ENCODE results near the gene ATP9B. TPM values are rescaled to one million over a fixed set of nuclear protein-coding genes. Genes with fewer than 3 reads are reported as not detected.
A peak's percentile ranks its signal among the peaks of the same experiment; 100 is the strongest.

Gene ATP9B
- total RNA-seq (2014; rRNA removed; shearing (Covaris generic); ENCODE audit: low replicate concordance), result 6.1 and 11.7 TPM in 2 replicates

- no peaks in the 10 kb centered on the region for H3K9me3 ChIP-seq
- DNase-seq, result peak; percentile 88
- H3K27me3 ChIP-seq, result no peaks in the 10 kb centered on the region
- H3K4me3 ChIP-seq, result peak within 1 kb of the TSS; percentile 70
- H3K36me3 ChIP-seq, result no peaks in the 10 kb centered on the region
Measured at GRCh38 chr18:79068937-79069716, at the start of gene ATP9B. TSS of gene ATP9B (plus strand) at chr18:79069394. CDS start at chr18:79069411, 17 bp downstream.

DNA sequence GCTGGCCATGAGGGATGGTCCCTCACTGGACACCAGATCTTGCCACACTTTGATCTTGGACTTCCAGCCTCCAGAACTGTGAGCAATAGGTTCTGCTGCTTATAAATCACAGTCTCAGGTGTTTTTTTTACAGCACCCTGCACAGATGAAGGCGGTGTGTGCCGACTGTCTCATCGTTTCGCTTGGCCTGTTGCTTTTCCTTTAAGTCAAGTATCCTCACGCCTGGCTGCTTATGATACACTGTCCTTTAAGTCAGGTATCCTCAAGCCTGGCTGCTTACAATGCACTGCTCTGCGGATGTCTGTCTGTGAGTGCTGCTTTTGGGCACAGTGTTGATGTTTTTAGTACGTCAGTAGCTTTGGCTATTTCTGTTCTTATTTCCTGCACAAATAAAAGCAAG lies 49.3 kb upstream of the ATP9B start:
- H3K4me3 ChIP-seq, result no peak overlapping the region
- no peak for DNase-seq
- no peaks in the 10 kb centered on the region for H3K27me3 ChIP-seq
- no peaks in the 10 kb centered on the region for H3K9me3 ChIP-seq
- H3K36me3 ChIP-seq, result no peaks in the 10 kb centered on the region

GRCh38 chr18:79022603-79023002 lies 46.6 kb upstream of the ATP9B start:
- Histone ChIP-seq H3K4me3 (no peak overlapping the region), H3K27me3 (no peaks in the 10 kb centered on the region), H3K9me3 (no peaks in the 10 kb centered on the region), H3K36me3 (no peaks in the 10 kb centered on the region)
- DNase-seq, result no peak

DNA sequence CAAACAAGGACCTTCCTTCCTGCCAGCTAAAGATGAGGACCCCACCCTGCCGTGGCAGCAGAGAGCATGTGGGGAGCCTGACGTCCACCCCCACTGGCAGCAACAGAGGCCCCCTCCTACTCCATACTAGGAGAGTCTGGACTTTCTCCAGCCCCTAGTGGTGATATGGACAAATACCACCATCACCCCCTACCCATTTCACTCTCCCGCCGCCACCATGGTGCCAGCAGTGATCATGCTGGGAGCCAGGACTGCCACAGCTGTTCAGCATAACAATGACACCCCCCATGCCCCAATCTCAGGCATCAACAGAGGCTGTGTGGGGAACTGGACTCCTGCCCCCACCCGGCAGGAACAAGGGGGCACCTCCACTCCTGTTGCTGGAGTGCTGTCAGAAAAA lies 42.7 kb upstream of the ATP9B start:
- H3K36me3 ChIP-seq, result no peaks in the 10 kb centered on the region
- no peak for DNase-seq
- no peaks in the 10 kb centered on the region for H3K27me3 ChIP-seq
- H3K9me3 ChIP-seq, result no peaks in the 10 kb centered on the region; the same call in 1 of the 2 replicates
- no peak overlapping the region for H3K4me3 ChIP-seq

DNA sequence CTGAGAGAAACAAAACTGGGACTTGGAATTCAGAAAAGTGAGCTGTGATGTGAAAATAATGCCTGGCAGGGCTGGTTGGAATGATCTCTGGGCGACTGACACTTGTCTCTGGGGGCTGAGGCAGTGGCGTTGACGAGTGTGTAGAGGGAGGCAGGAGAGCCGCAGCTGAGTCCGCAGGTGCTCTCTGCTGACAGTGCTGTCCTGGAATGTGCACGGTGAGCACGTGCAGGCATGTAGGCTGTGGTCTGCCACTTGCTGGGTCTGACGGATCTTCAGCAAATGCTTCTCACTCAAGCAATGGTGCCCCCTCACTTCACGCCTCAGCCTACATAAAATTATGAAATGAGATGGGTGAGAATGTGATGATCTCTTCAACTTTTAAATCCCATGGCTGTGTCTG lies 38.5 kb upstream of the ATP9B start:
- Histone ChIP-seq H3K9me3 (no peaks in the 10 kb centered on the region; the same call in 1 of the 2 replicates), H3K4me3 (no peak overlapping the region), H3K27me3 (no peaks in the 10 kb centered on the region), H3K36me3 (no peaks in the 10 kb centered on the region)
- no peak for DNase-seq

GRCh38 chr18:79042276-79042675 lies 26.9 kb upstream of the ATP9B start:
- Histone ChIP-seq H3K36me3 (no peaks in the 10 kb centered on the region), H3K9me3 (no peaks in the 10 kb centered on the region), H3K27me3 (no peaks in the 10 kb centered on the region), H3K4me3 (no peak overlapping the region)
- no peak for DNase-seq

- no peak overlapping the region for H3K4me3 ChIP-seq
- no peaks in the 10 kb centered on the region for H3K9me3 ChIP-seq
- H3K36me3 ChIP-seq, result no peaks in the 10 kb centered on the region
- no peak for DNase-seq
- H3K27me3 ChIP-seq, result no peaks in the 10 kb centered on the region
Measured at GRCh38 chr18:79043288-79043687, 25.9 kb upstream of the ATP9B start.

DNA sequence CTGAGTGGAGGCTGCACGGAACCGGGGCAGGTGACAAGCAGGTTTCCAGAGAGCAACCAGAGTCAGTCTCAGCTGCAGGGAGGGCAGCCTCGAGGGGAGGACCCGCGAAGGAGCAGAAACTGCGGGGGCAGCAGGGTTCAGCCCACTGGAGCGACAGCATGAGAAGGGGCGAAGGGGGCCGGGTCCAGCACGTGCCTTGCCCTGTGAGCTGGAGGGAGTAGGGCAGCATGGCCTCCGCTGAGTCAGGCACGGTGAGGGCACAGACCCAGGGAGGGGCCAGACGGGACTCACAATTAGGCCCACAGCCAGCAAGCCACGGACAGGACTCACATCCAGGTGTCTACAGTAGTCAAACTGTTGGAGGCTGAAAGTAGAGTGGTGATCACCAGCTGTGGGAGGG lies 22.7 kb upstream of the ATP9B start:
- Histone ChIP-seq H3K27me3 (no peaks in the 10 kb centered on the region), H3K4me3 (no peak overlapping the region), H3K36me3 (no peaks in the 10 kb centered on the region), H3K9me3 (no peaks in the 10 kb centered on the region)
- no peak for DNase-seq

GRCh38 chr18:79047556-79048244 lies 21.5 kb upstream of the ATP9B start:
- Histone ChIP-seq H3K27me3 (no peaks in the 10 kb centered on the region), H3K9me3 (no peaks in the 10 kb centered on the region)
- peak; percentile 21 for DNase-seq

GRCh38 chr18:79048245-79048632 lies 21.0 kb upstream of the ATP9B start:
- Histone ChIP-seq H3K9me3 (no peaks in the 10 kb centered on the region), H3K27me3 (no peaks in the 10 kb centered on the region), H3K36me3 (no peaks in the 10 kb centered on the region), H3K4me3 (no peak overlapping the region)
- no peak for DNase-seq

More at GRCh38 chr18:79047556-79048244, 21.5 kb upstream of the ATP9B start:
- Histone ChIP-seq H3K36me3 (no peaks in the 10 kb centered on the region), H3K4me3 (no peak overlapping the region)

DNA sequence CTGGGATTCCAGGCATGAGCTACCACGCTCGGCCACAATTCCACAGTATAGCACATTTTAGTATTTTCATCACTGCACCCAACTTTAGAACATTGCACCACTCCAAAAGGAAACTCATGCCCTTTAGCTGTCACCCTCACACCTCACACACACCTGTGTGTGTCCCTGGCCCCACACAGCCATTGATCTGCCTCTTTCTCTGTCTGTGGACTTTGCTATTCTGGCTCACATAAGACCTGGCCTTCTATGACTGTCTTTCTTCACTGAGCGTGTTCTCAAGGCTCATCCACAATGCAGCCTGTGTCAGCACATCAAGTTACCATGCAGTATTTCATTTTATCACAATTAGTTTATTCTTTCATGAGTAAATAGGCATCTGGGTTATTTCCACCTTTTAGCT lies 19.7 kb upstream of the ATP9B start:
- Histone ChIP-seq H3K9me3 (no peaks in the 10 kb centered on the region), H3K27me3 (no peaks in the 10 kb centered on the region), H3K36me3 (no peaks in the 10 kb centered on the region), H3K4me3 (no peak overlapping the region)
- DNase-seq, result no peak

DNA sequence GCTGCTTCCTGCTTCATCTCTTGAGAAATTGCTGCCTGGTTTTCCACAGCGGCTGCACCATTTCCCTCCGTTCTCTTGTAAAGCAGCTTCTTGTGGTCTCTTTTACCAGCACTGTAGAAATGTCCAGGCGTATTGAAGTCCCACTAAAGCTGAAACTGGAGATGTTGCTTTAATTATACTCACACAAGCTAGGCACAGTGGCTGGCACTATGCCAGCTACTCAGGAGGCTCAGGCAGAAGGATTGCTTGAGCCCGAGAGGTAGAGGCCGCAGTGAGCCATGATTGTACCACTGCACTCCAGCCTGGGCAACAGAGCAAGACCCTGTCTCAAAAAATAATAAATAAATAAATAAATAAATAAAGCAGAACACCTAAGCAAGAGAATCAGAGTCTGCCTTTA lies 19.2 kb upstream of the ATP9B start:
- no peak overlapping the region for H3K4me3 ChIP-seq
- no peaks in the 10 kb centered on the region for H3K9me3 ChIP-seq
- no peaks in the 10 kb centered on the region for H3K27me3 ChIP-seq
- DNase-seq, result no peak
- no peaks in the 10 kb centered on the region for H3K36me3 ChIP-seq

DNA sequence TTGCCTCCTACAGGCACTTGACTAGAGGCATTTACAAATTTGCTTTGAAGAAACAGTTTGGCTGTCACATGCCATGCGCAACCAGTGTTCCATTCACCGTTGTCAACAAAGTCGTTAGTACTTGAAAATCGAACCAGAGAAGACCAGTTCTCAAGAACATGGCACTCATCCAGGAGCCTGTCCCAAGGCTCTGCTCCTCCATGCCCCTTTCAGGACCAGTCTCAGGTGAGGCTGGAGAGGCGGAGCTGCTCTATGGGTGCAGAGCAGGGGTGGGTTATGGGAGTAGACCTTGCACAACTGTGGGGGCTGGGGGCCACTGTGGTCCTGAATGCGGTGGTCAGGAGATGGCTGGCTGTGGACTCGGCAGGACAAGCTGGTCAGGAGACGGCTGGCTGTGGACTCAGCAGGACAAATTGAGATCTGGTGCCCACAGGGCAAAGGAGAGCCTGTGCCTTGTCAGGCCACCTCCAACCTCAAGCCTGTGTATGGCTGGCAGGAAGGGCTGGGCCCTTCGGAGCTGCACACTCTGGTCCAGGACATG lies 12.3 kb upstream of the ATP9B start:
- Histone ChIP-seq H3K9me3 (no peaks in the 10 kb centered on the region), H3K4me3 (no peak overlapping the region), H3K27me3 (no peaks in the 10 kb centered on the region), H3K36me3 (no peaks in the 10 kb centered on the region)
- DNase-seq, result no peak

DNA sequence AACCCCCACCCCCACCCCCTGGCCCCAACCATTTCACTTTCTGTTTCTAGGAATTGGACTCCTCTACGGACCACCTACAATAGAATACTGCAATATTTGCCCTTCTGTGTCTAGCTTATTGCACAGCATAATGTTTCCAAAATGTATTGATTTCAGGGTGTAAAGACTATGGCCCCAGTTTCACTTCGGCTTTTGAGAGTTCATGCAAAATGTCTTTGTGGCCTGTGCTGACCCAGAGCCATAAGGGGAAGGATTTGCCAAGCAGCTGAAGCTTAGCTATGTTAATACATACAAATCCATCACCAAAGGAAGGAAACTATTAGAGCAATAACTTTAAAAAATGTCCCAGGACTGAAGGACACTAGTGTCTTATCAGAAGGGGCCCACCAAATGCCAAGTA lies 11.2 kb upstream of the ATP9B start:
- Histone ChIP-seq H3K36me3 (no peaks in the 10 kb centered on the region), H3K9me3 (no peaks in the 10 kb centered on the region), H3K4me3 (no peak overlapping the region), H3K27me3 (no peaks in the 10 kb centered on the region)
- no peak for DNase-seq

DNA sequence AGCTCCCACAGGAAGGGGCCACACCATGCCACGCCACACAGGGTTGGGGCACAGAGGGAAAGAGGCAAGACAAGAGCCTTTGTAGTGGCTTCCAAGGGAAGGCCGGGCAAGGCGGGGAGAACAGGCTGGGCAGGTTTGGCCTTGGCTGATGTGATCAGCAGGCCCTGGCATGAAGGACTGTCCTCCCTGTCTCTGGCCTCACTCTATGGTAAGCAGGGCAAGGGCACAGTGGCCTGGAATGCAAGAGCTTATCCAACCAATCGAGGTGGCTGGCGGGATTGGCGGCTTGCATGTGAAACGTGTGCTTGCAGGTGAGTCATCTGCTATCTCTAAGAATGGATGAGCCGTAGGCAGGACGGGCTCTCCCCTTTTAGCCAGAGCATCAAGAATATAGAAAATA lies 6.4 kb upstream of the ATP9B start:
- no peak for DNase-seq
- Histone ChIP-seq H3K9me3 (no peaks in the 10 kb centered on the region), H3K4me3 (no peak overlapping the region), H3K36me3 (no peaks in the 10 kb centered on the region), H3K27me3 (no peaks in the 10 kb centered on the region)

- Histone ChIP-seq H3K4me3 (no peak overlapping the region), H3K36me3 (no peaks in the 10 kb centered on the region), H3K9me3 (no peaks in the 10 kb centered on the region), H3K27me3 (no peaks in the 10 kb centered on the region)
- DNase-seq, result no peak
Measured at GRCh38 chr18:79064228-79064627, 5.0 kb upstream of the ATP9B start.

- H3K36me3 ChIP-seq, result no peaks in the 10 kb centered on the region
- H3K4me3 ChIP-seq, result no peak overlapping the region
- no peaks in the 10 kb centered on the region for H3K27me3 ChIP-seq
- DNase-seq, result no peak
- H3K9me3 ChIP-seq, result no peaks in the 10 kb centered on the region
Measured at GRCh38 chr18:79065802-79066201, 3.4 kb upstream of the ATP9B start.

DNA sequence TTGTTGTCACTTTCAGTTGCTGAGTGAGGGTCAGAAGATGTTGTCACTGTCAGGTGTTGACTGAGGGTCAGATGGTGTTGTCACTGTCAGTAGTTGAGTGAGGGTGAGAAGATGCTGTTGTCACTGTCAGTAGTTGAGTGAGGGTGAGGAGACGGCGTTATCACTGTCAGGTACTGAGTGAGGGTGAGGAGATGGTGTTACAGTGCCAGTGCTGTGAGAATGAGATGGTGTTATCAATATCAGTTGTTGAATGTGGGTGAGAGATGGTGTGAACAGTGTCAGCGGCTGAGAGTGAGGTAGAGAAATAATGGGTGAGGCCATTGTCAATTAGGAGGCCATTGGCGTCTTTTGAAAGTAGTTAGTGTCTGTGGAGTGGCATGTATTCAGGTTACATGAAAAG lies 1.6 kb upstream of the ATP9B start:
- Histone ChIP-seq H3K4me3 (no peak overlapping the region), H3K36me3 (no peaks in the 10 kb centered on the region), H3K27me3 (no peaks in the 10 kb centered on the region)

More for the DNA sequence above, 1.6 kb upstream of the ATP9B start:
- no peak for DNase-seq
- H3K9me3 ChIP-seq, result no peaks in the 10 kb centered on the region

All from MG63 (cell line).